Body of pancreas (tissue), 4 donors: ENCODE data around the gene MPHOSPH9.

Source experiments
- POLR2A ChIP-seq, 3 donors: fragments of 450-650 bp; IDR thresholded peaks; one replicate each; pipeline ENCODE4 v1.6.1; 2016; ENCODE audit warnings: antibody characterized with exemption in 3 of 3, mild to moderate bottlenecking in 2 of 3
- TF ChIP-seq, protein P1 (sequence below), 7 experiments: fragments of 450-650 bp in 4 of 7; fragments of 200-600 bp in 3 of 7; sonication (generic) in 3 of 7; IDR thresholded peaks; one replicate each; pipeline ENCODE4 v1.5.1; 2016 to 2019; ENCODE audit warnings: antibody characterized with exemption in 7 of 7

DNA sequence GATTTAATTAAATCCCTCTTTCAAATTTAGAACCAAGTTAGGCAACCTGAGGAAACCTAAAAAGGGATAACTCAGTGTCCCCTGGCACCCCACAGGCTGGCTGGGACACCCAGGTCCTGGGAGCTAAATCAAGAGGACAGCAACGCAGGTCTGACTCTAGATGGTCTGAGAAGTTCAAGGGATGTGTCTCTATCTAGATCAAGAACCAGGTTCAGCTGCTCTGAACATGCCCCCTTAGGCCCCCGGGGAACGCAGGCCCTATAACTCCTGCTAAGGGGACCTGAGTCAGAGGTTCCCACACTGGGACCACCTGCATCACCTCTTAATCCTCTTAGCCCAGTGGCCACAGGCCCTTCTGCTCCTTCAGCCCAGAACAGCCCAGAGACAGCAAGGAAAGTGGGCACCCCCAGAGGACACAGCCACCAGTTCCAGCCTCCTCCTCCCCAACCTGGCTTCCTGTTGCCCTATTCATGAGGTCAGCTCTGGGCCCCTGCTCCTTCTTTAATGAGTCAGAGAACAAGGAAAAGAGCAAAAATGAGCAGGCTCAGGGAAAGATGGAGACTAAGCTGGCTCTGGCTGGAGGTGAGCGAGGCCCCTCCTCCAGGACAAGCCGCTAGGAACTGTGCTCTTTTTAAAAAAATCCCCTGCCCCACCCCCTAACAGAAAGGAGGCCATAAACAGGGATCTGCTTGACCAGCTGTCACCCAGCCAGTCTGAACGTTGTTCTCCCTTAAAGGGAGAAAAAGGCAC lies 92.8 kb downstream of the MPHOSPH9 start:
- no peak for TF ChIP-seq POLR2A (IDR thresholded peaks at IDR 0.05)
- TF ChIP-seq, protein P1, sequence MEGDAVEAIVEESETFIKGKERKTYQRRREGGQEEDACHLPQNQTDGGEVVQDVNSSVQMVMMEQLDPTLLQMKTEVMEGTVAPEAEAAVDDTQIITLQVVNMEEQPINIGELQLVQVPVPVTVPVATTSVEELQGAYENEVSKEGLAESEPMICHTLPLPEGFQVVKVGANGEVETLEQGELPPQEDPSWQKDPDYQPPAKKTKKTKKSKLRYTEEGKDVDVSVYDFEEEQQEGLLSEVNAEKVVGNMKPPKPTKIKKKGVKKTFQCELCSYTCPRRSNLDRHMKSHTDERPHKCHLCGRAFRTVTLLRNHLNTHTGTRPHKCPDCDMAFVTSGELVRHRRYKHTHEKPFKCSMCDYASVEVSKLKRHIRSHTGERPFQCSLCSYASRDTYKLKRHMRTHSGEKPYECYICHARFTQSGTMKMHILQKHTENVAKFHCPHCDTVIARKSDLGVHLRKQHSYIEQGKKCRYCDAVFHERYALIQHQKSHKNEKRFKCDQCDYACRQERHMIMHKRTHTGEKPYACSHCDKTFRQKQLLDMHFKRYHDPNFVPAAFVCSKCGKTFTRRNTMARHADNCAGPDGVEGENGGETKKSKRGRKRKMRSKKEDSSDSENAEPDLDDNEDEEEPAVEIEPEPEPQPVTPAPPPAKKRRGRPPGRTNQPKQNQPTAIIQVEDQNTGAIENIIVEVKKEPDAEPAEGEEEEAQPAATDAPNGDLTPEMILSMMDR (IDR thresholded peaks at IDR 0.05) = no peak
